Liver (tissue), 9 donors: ENCODE data around the gene IGF1R. TPM values are rescaled to one million over a fixed set of nuclear protein-coding genes. Genes with fewer than 3 reads are reported as not detected.

Experiments used
- DNase-seq: peaks from one replicate; pipeline ENCODE4 v3.0.0-alpha.2; 2017; ENCODE audit warnings: low spot score
- H3K27ac ChIP-seq, 2 donors: one replicate each; pipeline ENCODE4 v1.7.0; 2013; ENCODE audit warnings: inconsistent platforms in 2 of 2, low read length in 2 of 2, control low read depth in 1 of 2, low read depth in 1 of 2, mild to moderate bottlenecking in 1 of 2
- H3K27me3 ChIP-seq, 4 donors: one replicate each; pipeline versions ENCODE4 v1.6.1 to v1.7.0; 2013; ENCODE audit warnings: low read length in 3 of 4, inconsistent platforms in 1 of 4, mild to moderate bottlenecking in 1 of 4, moderate library complexity in 1 of 4; ENCODE audit not compliant: control insufficient read depth in 4 of 4, insufficient read depth in 4 of 4
- H3K36me3 ChIP-seq, 4 donors: one replicate each; pipeline versions ENCODE4 v1.6.1 to v1.7.0; 2013; ENCODE audit warnings: low read length in 3 of 4, mild to moderate bottlenecking in 3 of 4, low read depth in 1 of 4, moderate library complexity in 1 of 4; ENCODE audit not compliant: control insufficient read depth in 4 of 4, insufficient read depth in 3 of 4
- H3K4me1 ChIP-seq, 4 donors: one replicate each; pipeline versions ENCODE4 v1.6.1 to v1.7.0; 2013; ENCODE audit warnings: low read length in 3 of 4, mild to moderate bottlenecking in 3 of 4, moderate library complexity in 1 of 4; ENCODE audit not compliant: control insufficient read depth in 4 of 4, insufficient read depth in 4 of 4
- H3K4me3 ChIP-seq, 3 donors: one replicate each; pipeline versions ENCODE4 v1.6.1 to v1.7.0; 2013; ENCODE audit warnings: low read length in 3 of 3, control low read depth in 1 of 3, low read depth in 1 of 3, mild to moderate bottlenecking in 1 of 3
- H3K9ac ChIP-seq, 2 donors: one replicate each; pipeline ENCODE4 v1.7.0; 2013; ENCODE audit warnings: low read length in 2 of 2, mild to moderate bottlenecking in 2 of 2, moderate library complexity in 2 of 2, control low read depth in 1 of 2, low read depth in 1 of 2
- H3K9me3 ChIP-seq, 4 donors: one replicate each; pipeline versions ENCODE4 v1.6.1 to v1.7.0; 2013; ENCODE audit warnings: low read length in 3 of 4; ENCODE audit not compliant: control insufficient read depth in 4 of 4
- ATF3 ChIP-seq: IDR thresholded peaks from 2 replicates; pipeline ENCODE4 v1.6.1; 2016; ENCODE audit warnings: antibody characterized with exemption
- EGR1 ChIP-seq, 2 donors: IDR thresholded peaks; 2 replicates each; pipeline ENCODE4 v1.6.1; 2016 to 2018; ENCODE audit warnings: antibody characterized with exemption in 2 of 2, low read depth in 2 of 2
- FOXA1 ChIP-seq: IDR thresholded peaks from 2 replicates; pipeline ENCODE4 v1.6.1; 2016; ENCODE audit warnings: antibody characterized with exemption
- JUND ChIP-seq, 2 donors: IDR thresholded peaks; 2 replicates each; pipeline ENCODE4 v1.6.1; 2016; ENCODE audit warnings: antibody characterized with exemption in 2 of 2
- MAX ChIP-seq: IDR thresholded peaks from 2 replicates; pipeline ENCODE4 v1.6.1; 2016; ENCODE audit warnings: antibody characterized with exemption
- NR2F2 ChIP-seq: IDR thresholded peaks from 2 replicates; pipeline ENCODE4 v1.6.1; 2016; ENCODE audit warnings: antibody characterized with exemption
- RAD21 ChIP-seq, 2 donors: IDR thresholded peaks; 2 replicates each; pipeline ENCODE4 v1.6.1; 2016; ENCODE audit warnings: antibody characterized with exemption in 2 of 2, mild to moderate bottlenecking in 2 of 2
- RXRA ChIP-seq, 2 donors: IDR thresholded peaks; 2 replicates each; pipeline ENCODE4 v1.6.1; 2017 to 2018; ENCODE audit warnings: antibody characterized with exemption in 2 of 2, mild to moderate bottlenecking in 1 of 2
- YY1 ChIP-seq: IDR thresholded peaks from 2 replicates; pipeline ENCODE4 v1.6.1; 2016; ENCODE audit warnings: antibody characterized with exemption, mild to moderate bottlenecking
- whole genome bisulfite sequencing: extraction: QIAGEN DNeasy Blood & Tissue Kit; methylation state at CpG from one replicate; pipeline ENCODE4 v1.1.7; 2013; 5-methylcytosine and 5-hydroxymethylcytosine counted together
- polyA plus RNA-seq, 2 donors: library from polyadenylated mRNA; stranded (reverse) in 1 of 2; unstranded in 1 of 2; fragments of 200-250 nt in 1 of 2; fragments of >200 nt in 1 of 2; fragmentation: Nextera tagmentation in 1 of 2; extraction: Ambion mirVana in 1 of 2; gene quantifications; one replicate each; pipeline versions ENCODE4 v1.2.1 to v1.2.3, GENCODE V29; 2013 to 2015
- total RNA-seq, 2 donors: library from RNA; depleted of rRNA; stranded (reverse); fragments of >200 nt; gene quantifications; one replicate each; pipeline ENCODE4 v1.2.3, GENCODE V29; 2014
- TF ChIP-seq, protein P1 (sequence below): IDR thresholded peaks from 2 replicates; pipeline ENCODE4 v1.6.1; 2016; ENCODE audit warnings: antibody characterized with exemption
- donor health status: healthy.
- donor health status: healthy.
- donor health status: healthy.
- donor health status: healthy.
- donor health status: healthy.

IGF1R gene
- total and polyA plus RNA-seq, 4 donors, result 0.69 to 10.3 (median 3.2) TPM

DNA sequence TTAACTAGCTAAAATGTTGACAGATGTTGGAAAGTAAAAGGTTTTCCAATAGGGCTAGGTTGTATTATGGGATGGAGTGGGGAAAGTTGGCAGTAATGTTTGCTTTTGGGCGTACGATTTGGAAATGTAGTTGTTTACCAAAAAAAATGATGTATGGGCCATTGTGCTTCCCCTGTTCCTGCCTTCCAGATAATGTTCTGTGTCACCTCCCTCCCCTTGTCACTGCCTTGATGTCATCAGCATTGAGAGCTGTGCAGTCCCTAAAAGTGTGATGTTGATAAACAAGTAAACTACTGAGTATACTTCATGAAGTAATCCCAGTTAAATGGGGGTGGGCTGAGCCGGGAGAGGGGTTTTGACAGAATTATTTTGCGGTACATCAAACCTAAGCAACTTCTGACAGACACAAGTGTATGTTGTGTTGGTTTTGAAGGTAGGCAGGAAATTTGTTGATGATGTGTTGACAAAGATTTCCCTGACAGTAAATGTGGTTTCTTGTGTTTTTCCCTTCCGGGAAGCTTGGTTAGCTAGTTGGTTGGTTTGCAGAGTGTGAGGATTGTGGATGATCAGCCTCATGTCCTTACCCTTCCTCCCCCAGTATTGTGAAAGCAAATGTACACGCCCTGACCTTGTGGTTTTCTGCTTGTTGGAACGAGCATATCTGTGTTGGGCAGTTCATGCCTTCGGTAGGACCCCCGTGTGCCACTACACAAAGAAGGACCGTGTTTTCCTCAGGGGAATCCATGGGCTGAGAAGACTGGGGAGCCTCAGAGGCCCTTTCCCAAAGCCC is 271.9 kb downstream of the IGF1R start (continued):
- no peak for TF ChIP-seq RAD21 (IDR thresholded peaks at IDR 0.05)

- Histone ChIP-seq H3K36me3 (no peaks in the 10 kb centered on the region), H3K27ac (no peak overlapping the region)
- DNase-seq, result no peak
Measured at GRCh38 chr15:98923171-98923570, 274.8 kb downstream of the IGF1R start.

GRCh38 chr15:98923579-98923978 is 275.2 kb downstream of the IGF1R start:
- H3K4me3 ChIP-seq, result no peak overlapping the region
- H3K27ac ChIP-seq, result peak overlapping the region in 1 of 2 donors; percentile 30
- 78% methylated on average over 10 of the region's 10 CpGs for WGBS
- H3K4me1 ChIP-seq, result no peaks in the 10 kb centered on the region
- no peaks in the 10 kb centered on the region for H3K36me3 ChIP-seq
- no peak for TF ChIP-seq NR2F2
- TF ChIP-seq, protein P1, sequence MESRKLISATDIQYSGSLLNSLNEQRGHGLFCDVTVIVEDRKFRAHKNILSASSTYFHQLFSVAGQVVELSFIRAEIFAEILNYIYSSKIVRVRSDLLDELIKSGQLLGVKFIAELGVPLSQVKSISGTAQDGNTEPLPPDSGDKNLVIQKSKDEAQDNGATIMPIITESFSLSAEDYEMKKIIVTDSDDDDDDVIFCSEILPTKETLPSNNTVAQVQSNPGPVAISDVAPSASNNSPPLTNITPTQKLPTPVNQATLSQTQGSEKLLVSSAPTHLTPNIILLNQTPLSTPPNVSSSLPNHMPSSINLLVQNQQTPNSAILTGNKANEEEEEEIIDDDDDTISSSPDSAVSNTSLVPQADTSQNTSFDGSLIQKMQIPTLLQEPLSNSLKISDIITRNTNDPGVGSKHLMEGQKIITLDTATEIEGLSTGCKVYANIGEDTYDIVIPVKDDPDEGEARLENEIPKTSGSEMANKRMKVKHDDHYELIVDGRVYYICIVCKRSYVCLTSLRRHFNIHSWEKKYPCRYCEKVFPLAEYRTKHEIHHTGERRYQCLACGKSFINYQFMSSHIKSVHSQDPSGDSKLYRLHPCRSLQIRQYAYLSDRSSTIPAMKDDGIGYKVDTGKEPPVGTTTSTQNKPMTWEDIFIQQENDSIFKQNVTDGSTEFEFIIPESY, result no peak
- no peaks in the 10 kb centered on the region for H3K9me3 ChIP-seq
- H3K9ac ChIP-seq, result no peak overlapping the region
- DNase-seq, result no peak
- H3K27me3 ChIP-seq, result no peaks in the 10 kb centered on the region

More at GRCh38 chr15:98923171-98923570, 274.8 kb downstream of the IGF1R start:
- TF ChIP-seq RXRA (IDR thresholded peaks at IDR 0.05), result peak in 1 of 2 donors; percentile 1
- TF ChIP-seq MAX, result no peak
- TF ChIP-seq ATF3, result no peak
- TF ChIP-seq FOXA1, result no peak
- TF ChIP-seq NR2F2, result peak; percentile 60
- no peak for TF ChIP-seq YY1
- H3K9me3 ChIP-seq, result no peaks in the 10 kb centered on the region
- no peak overlapping the region for H3K4me3 ChIP-seq
- H3K9ac ChIP-seq, result no peak overlapping the region
- 83% methylated on average over 12 of the region's 12 CpGs for WGBS
- H3K4me1 ChIP-seq, result no peaks in the 10 kb centered on the region
- H3K27me3 ChIP-seq, result no peaks in the 10 kb centered on the region

- H3K4me3 ChIP-seq, result no peak overlapping the region
- 77% methylated on average over 11 of the region's 11 CpGs for WGBS
- no peak for TF ChIP-seq EGR1 (IDR thresholded peaks at IDR 0.05; ENCODE audit: low read depth in 2 of 2)
- no peak for TF ChIP-seq YY1
- TF ChIP-seq JUND (IDR thresholded peaks at IDR 0.05), result no peak
- TF ChIP-seq NR2F2, result peak; percentile 24
- no peak for TF ChIP-seq ATF3
- H3K9me3 ChIP-seq, result no peaks in the 10 kb centered on the region
- no peak overlapping the region for H3K9ac ChIP-seq
- H3K4me1 ChIP-seq, result no peaks in the 10 kb centered on the region
- no peaks in the 10 kb centered on the region for H3K27me3 ChIP-seq
- peak overlapping the region; percentile 4 to 36 for H3K27ac ChIP-seq
- H3K36me3 ChIP-seq, result no peaks in the 10 kb centered on the region
- DNase-seq, result no peak
Measured at GRCh38 chr15:98924401-98925049, 276.2 kb downstream of the IGF1R start.
